ENCODE results near the gene OPTN. TPM values are rescaled to one million over a fixed set of nuclear protein-coding genes. Genes with fewer than 3 reads are reported as not detected.
"Not testable (repeated sequence)": the region's sequence is repeated elsewhere in the genome, so short reads cannot be mapped to it uniquely, and the experiment has no call there.

OPTN gene
- 10 to 100 TPM; 23.4 to 32.7 TPM for total RNA-seq

DNA sequence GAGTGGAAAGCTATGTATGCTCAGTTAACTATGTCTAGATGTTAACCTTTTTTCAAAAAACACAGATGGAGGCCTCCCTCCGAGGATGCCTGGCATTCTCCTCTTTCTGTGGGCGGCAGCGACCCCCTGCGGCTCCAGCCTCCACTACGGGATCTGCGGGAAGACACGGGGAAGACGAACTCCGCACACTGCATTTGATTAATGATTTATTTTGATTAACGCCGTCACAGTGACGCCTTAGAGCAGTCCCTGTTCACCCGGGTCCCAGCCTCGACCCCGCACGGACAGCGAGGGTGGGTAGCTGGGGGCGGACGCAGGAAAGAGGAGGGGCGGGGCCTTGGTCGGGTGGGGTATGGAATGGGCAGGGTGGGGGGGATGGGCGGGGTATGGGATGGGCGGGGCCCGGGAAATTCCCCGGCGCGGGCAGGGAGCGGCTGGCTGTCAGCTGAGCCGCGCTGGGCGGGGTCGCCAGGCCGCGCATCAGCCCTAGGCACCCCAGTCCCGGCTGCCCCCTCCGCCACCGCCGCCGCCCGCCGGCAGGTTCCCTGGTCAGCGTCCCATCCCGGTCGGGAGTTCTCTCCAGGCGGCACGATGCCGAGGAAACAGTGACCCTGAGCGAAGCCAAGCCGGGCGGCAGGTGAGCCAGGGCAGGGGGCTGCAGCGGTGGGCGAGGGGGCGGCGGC, at the start of gene OPTN:
Gene OPTN (plus strand): TSS at position 498 of the 683 bp plus-strand sequence. CDS start 8,960 bp downstream, outside the sequence.
- no peaks in the 10 kb centered on the region for H3K36me3 ChIP-seq (replicated peaks in 1 of 2; ENCODE audit: insufficient read depth in 1 of 2, low read depth in 2 of 2)
- DNase-seq (peak; percentile 77 to 81 (median 78)), ATAC-seq (peak; percentile 82)
- TF ChIP-seq, protein P1, sequence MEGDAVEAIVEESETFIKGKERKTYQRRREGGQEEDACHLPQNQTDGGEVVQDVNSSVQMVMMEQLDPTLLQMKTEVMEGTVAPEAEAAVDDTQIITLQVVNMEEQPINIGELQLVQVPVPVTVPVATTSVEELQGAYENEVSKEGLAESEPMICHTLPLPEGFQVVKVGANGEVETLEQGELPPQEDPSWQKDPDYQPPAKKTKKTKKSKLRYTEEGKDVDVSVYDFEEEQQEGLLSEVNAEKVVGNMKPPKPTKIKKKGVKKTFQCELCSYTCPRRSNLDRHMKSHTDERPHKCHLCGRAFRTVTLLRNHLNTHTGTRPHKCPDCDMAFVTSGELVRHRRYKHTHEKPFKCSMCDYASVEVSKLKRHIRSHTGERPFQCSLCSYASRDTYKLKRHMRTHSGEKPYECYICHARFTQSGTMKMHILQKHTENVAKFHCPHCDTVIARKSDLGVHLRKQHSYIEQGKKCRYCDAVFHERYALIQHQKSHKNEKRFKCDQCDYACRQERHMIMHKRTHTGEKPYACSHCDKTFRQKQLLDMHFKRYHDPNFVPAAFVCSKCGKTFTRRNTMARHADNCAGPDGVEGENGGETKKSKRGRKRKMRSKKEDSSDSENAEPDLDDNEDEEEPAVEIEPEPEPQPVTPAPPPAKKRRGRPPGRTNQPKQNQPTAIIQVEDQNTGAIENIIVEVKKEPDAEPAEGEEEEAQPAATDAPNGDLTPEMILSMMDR (IDR thresholded peaks at IDR 0.05): peak; percentile 45 to 76 (median 62)
- TF ChIP-seq POLR2A (IDR thresholded peaks at IDR 0.05): peak; percentile 55 to 72 (median 61)
- H3K4me3 ChIP-seq: peak within 1 kb of the TSS; percentile 78 to 86
- WGBS, 2 donors: 0% methylated on average over 17 to 52 of the region's 54 CpGs
- H3K4me1 ChIP-seq: peaks cover 20% of the 10 kb centered on the region
- H3K27me3 ChIP-seq: no peaks in the 10 kb centered on the region
- H3K9me3 ChIP-seq: no peaks in the 10 kb centered on the region
- intact Hi-C loops (cut with DNase I): no loop called here
- H3K27ac ChIP-seq: peak within 1 kb of the TSS; percentile 34 to 92 (median 88)

DNA sequence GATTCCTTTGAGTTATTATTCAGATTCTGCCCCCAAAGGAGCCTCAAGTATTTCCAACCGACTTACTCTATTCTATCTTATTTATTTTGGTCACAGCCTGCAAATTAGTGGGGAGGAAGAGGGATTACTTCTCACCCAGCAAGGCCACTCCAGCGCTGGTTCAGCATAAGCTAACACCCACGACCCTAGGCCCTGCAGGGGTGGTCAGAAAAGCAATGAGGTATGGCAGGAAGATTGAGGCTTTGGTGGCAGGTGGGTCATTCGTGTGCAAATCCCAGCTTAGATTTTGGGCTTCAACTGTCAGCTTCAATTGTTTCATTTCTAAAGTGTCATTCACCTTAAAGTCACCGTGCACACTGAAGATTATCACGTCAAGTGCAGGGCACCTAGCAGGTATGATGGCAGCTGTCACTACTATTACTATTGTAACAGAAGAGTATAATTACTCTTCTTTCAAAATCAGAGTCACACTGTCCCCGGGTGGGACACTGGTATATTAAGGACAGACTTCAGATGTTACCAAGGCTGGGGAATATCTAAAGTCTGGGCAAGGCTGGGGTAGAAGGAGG, 48.8 kb upstream of the OPTN start:
- Histone ChIP-seq H3K27ac (no peak overlapping the region), H3K4me1 (no peaks in the 10 kb centered on the region), H3K27me3 (no peaks in the 10 kb centered on the region), H3K9me3 (no peaks in the 10 kb centered on the region), H3K36me3 (replicated peaks in 1 of 2; ENCODE audit: insufficient read depth in 1 of 2, low read depth in 2 of 2) (no peaks in the 10 kb centered on the region), H3K4me3 (no peak overlapping the region)
- intact Hi-C loops (cut with DNase I): no loop called here
- DNase-seq (no peak), ATAC-seq (no peak)
- WGBS, 2 donors: 51 to 60% methylated on average over 7 of the region's 7 CpGs
- no peak for TF ChIP-seq POLR2A (IDR thresholded peaks at IDR 0.05)
- TF ChIP-seq, protein P1 (IDR thresholded peaks at IDR 0.05): no peak

DNA sequence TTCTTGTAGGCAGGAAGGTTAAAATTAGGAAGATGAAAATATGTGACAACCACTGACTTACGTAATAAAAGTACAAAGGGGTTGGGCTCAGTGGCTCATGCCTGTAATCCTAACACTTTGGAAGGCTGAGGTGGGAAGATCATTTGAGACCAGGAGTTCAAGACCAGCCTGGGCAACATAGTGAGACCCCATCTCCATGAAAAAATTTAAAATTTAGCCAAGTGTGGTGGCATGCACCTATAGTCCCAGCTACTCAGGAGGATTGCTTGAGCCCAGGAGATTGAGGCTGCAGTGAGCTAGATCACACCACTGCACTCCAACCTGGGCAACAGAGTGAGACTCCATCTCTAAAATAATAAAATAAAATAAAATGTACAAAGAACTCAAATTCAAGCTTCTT, 46.8 kb upstream of the OPTN start:
- H3K27ac ChIP-seq; DNase-seq; H3K36me3 ChIP-seq (replicated peaks in 1 of 2; ENCODE audit: insufficient read depth in 1 of 2, low read depth in 2 of 2); H3K4me3 ChIP-seq; intact Hi-C loops (cut with DNase I); H3K4me1 ChIP-seq; H3K27me3 ChIP-seq; ATAC-seq; H3K9me3 ChIP-seq: not testable (repeated sequence)
- WGBS, 2 donors: 61 to 84% methylated on average over 1 of the region's 1 CpG

DNA sequence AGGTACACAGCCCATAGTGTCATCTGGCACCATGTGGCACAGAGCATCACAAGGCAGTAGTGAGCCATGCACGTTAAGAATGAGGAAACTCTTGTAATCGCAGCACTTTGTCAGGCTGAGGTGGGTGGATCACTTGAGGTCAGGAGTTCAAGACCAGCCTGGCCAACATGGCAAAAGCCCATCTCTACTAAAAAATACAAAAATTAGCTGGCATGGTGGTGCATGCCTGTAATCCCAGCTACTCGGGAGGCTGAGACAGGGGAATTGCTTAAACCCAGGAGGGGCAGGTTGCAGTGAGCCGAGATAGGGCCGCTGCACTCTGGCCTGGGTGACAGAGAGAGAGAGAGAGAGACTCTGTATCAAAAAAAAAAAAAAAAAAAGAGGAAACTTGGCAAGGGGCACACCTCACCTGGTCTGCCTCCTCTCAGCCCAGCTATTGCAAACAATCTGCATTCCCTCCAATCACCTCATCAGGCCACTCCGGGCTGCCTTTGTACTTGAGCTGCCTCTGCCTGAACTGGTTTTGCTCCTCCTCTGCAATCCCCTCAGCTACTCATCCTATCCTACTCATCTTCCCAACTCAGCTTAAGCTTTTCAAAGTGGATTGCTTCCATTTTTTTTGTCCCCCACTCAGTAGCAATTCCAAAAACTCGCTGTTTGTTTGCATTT, 46.0 kb upstream of the OPTN start:
- no peak overlapping the region for H3K27ac ChIP-seq
- no peak for ATAC-seq
- H3K9me3 ChIP-seq: no peaks in the 10 kb centered on the region
- H3K36me3 ChIP-seq (replicated peaks in 1 of 2; ENCODE audit: insufficient read depth in 1 of 2, low read depth in 2 of 2): no peaks in the 10 kb centered on the region
- 29 to 46% methylated on average over 7 of the region's 7 CpGs for WGBS, 2 donors
- no peak for TF ChIP-seq POLR2A (IDR thresholded peaks at IDR 0.05)
- TF ChIP-seq, protein P1 (IDR thresholded peaks at IDR 0.05): no peak
- DNase-seq: peak in 2 of 4 donors; percentile 13 to 18
- no peaks in the 10 kb centered on the region for H3K27me3 ChIP-seq
- H3K4me3 ChIP-seq: no peak overlapping the region
- intact Hi-C loops (cut with DNase I): no loop called here
- no peaks in the 10 kb centered on the region for H3K4me1 ChIP-seq

DNA sequence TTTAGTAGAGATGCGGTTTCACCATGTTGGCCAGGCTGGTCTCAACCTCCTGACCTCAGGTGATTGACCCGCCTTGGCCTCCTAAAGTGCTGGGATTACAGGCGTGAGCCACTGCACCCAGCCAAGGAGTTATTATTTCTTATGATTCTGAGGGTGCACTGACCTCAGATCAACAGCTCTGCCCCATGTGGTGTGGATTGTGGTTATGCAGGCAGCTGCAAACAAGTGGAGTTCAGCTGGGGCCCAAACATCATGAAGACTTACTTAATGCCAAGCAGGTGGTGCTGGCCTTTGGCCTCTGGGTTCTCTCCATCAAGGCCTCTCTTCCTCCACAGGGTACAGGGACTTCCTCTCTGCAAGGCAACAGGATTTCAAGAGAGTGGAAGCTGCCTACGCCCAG, 45.1 kb upstream of the OPTN start:
- TF ChIP-seq POLR2A (IDR thresholded peaks at IDR 0.05): no peak
- TF ChIP-seq, protein P1 (IDR thresholded peaks at IDR 0.05): no peak
- no peak for ATAC-seq
- Histone ChIP-seq H3K4me1 (no peaks in the 10 kb centered on the region), H3K36me3 (replicated peaks in 1 of 2; ENCODE audit: insufficient read depth in 1 of 2, low read depth in 2 of 2) (no peaks in the 10 kb centered on the region), H3K4me3 (no peak overlapping the region), H3K27me3 (no peaks in the 10 kb centered on the region), H3K9me3 (no peaks in the 10 kb centered on the region), H3K27ac (no peak overlapping the region)
- no peak for DNase-seq
- intact Hi-C loops (cut with DNase I): no loop called here
- WGBS, 2 donors: 53 to 88% methylated on average over 4 of the region's 4 CpGs
